ENCODE data around the gene NUDT8. TPM values are rescaled to one million over a fixed set of nuclear protein-coding genes. Genes with fewer than 3 reads are reported as not detected.

Gene NUDT8
- total and polyA plus RNA-seq, 2 of the 8 experiments (the other 6 are each of a cell fraction or from before 2014, with no cell fraction given), result 7.2 to 8.3 TPM

DNA sequence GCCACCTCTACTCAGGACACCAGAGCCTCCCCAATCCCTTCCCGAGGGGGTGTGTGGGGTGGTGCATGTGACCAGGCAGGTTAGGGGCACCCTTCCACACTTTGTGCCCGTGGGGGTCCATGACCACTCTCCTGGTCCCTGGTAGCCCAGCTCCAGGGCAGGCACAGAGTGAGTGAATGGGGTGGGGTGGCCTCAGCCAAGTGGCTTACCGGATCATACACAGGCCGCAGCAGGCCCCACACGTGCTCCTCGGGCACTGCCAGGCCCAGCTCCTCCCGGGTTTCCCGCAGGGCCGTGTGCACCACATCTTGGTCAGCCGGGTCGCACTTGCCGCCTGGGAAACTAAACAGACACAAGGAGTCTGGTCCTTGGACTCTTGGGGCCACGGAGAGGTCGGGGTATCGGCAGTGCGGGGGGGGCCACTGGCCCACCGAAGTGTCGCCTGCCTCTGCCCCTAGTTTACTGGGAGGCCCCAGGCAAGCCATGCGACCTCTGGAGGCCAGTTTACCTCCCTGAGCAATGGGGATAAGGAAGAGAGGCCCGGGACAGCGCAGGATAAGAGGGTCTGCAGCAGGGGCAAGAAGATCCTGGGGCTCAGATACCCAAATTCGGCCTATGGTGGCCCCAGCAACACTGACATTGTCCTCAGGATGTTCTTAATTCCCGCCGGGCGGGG lies 889 bp downstream of the NUDT8 start (continued):
- TF ChIP-seq EP300 (IDR thresholded peaks at IDR 0.05; ENCODE audit: borderline replicate concordance in 1 of 2, low read depth in 2 of 2, low read length in 2 of 2), result no peak
- no peak for TF ChIP-seq ZNF274 (IDR thresholded peaks at IDR 0.05; ENCODE audit: borderline replicate concordance, extremely low read depth, low read length)
- no peak for TF ChIP-seq KDM5A (IDR thresholded peaks at IDR 0.05; ENCODE audit: low read length)
- no peak for TF ChIP-seq GTF2F1 (IDR thresholded peaks at IDR 0.05; ENCODE audit: borderline replicate concordance, low read depth, low read length)
- no peak for TF ChIP-seq RAD21 (IDR thresholded peaks at IDR 0.05 in 1 of 2, conservative IDR thresholded peaks at IDR 0.05 in 1 of 2; ENCODE audit: low read depth in 2 of 2, low read length in 2 of 2)
- no peak for TF ChIP-seq FOSL1 (IDR thresholded peaks at IDR 0.05; ENCODE audit: insufficient read depth, low read depth, low read length)
- TF ChIP-seq JUND (IDR thresholded peaks at IDR 0.05; ENCODE audit: low read length), result no peak
- TF ChIP-seq, protein P1, sequence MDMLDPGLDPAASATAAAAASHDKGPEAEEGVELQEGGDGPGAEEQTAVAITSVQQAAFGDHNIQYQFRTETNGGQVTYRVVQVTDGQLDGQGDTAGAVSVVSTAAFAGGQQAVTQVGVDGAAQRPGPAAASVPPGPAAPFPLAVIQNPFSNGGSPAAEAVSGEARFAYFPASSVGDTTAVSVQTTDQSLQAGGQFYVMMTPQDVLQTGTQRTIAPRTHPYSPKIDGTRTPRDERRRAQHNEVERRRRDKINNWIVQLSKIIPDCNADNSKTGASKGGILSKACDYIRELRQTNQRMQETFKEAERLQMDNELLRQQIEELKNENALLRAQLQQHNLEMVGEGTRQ (IDR thresholded peaks at IDR 0.05; ENCODE audit: low read length), result no peak
- no peak for TF ChIP-seq BRCA1 (IDR thresholded peaks at IDR 0.05; ENCODE audit: low read depth, low read length)
- no peak for TF ChIP-seq HDAC6 (IDR thresholded peaks at IDR 0.05; ENCODE audit: low read depth, low read length)
- TF ChIP-seq, protein P2, sequence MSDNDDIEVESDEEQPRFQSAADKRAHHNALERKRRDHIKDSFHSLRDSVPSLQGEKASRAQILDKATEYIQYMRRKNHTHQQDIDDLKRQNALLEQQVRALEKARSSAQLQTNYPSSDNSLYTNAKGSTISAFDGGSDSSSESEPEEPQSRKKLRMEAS (IDR thresholded peaks at IDR 0.05), result no peak
